ENCODE measurements around the gene MCF2L. TPM values are rescaled to one million over a fixed set of nuclear protein-coding genes. Genes with fewer than 3 reads are reported as not detected.

MCF2L gene
- polyA plus RNA-seq, 1 donor from 2014 or later: 88.0 TPM

- Histone ChIP-seq H3K9ac (ENCODE audit: low read length) (no peak overlapping the region), H3K27ac (ENCODE audit: low read length) (no peak overlapping the region)
Measured at GRCh38 chr13:113046883-113047244, 77.8 kb downstream of the MCF2L start.

GRCh38 chr13:113047587-113047986 is 78.6 kb downstream of the MCF2L start:
- Histone ChIP-seq H3K9me3 (ENCODE audit: low read length) (no peaks in the 10 kb centered on the region), H3K9ac (ENCODE audit: low read length) (no peak overlapping the region), H3K4me3 (ENCODE audit: low read length) (no peak overlapping the region), H3K4me2 (ENCODE audit: low read length) (no peak overlapping the region), H3K36me3 (ENCODE audit: insufficient read depth, low read length) (no peaks in the 10 kb centered on the region), H3K9me2 (ENCODE audit: insufficient read depth, low read length) (no peaks in the 10 kb centered on the region), H3K79me2 (replicated peaks; ENCODE audit: insufficient read depth, low read length) (no peaks in the 10 kb centered on the region), H3F3A (ENCODE audit: insufficient read depth, low read length, poor library complexity, severe bottlenecking) (no peaks in the 10 kb centered on the region), H3K27ac (ENCODE audit: low read length) (no peak overlapping the region), H4K20me1 (ENCODE audit: insufficient read depth) (no peaks in the 10 kb centered on the region), H3K27me3 (ENCODE audit: insufficient read depth, low read depth, low read length) (no peaks in the 10 kb centered on the region), H2AFZ (ENCODE audit: low read depth, low read length) (no peak overlapping the region)
- TF ChIP-seq TAF1 (IDR thresholded peaks at IDR 0.05; ENCODE audit: low read depth): no peak
- TF ChIP-seq MXI1 (conservative IDR thresholded peaks at IDR 0.05; ENCODE audit: poor library complexity, severe bottlenecking): no peak
- no peak for TF ChIP-seq POLR2AphosphoS5 (IDR thresholded peaks at IDR 0.05)
- TF ChIP-seq RAD21 (conservative IDR thresholded peaks at IDR 0.05): no peak
- TF ChIP-seq EZH2 (IDR thresholded peaks at IDR 0.05; ENCODE audit: borderline replicate concordance, insufficient read depth, low read length, poor library complexity, severe bottlenecking): no peak
- TF ChIP-seq SMC3 (conservative IDR thresholded peaks at IDR 0.05; ENCODE audit: poor library complexity): no peak
- TF ChIP-seq, protein P1, sequence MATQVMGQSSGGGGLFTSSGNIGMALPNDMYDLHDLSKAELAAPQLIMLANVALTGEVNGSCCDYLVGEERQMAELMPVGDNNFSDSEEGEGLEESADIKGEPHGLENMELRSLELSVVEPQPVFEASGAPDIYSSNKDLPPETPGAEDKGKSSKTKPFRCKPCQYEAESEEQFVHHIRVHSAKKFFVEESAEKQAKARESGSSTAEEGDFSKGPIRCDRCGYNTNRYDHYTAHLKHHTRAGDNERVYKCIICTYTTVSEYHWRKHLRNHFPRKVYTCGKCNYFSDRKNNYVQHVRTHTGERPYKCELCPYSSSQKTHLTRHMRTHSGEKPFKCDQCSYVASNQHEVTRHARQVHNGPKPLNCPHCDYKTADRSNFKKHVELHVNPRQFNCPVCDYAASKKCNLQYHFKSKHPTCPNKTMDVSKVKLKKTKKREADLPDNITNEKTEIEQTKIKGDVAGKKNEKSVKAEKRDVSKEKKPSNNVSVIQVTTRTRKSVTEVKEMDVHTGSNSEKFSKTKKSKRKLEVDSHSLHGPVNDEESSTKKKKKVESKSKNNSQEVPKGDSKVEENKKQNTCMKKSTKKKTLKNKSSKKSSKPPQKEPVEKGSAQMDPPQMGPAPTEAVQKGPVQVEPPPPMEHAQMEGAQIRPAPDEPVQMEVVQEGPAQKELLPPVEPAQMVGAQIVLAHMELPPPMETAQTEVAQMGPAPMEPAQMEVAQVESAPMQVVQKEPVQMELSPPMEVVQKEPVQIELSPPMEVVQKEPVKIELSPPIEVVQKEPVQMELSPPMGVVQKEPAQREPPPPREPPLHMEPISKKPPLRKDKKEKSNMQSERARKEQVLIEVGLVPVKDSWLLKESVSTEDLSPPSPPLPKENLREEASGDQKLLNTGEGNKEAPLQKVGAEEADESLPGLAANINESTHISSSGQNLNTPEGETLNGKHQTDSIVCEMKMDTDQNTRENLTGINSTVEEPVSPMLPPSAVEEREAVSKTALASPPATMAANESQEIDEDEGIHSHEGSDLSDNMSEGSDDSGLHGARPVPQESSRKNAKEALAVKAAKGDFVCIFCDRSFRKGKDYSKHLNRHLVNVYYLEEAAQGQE (IDR thresholded peaks at IDR 0.05; ENCODE audit: borderline replicate concordance): no peak
- no peak for TF ChIP-seq EP300 (conservative IDR thresholded peaks at IDR 0.05; ENCODE audit: poor library complexity, severe bottlenecking)
- TF ChIP-seq CTCF (IDR thresholded peaks at IDR 0.05; ENCODE audit: poor library complexity, severe bottlenecking): no peak

More at GRCh38 chr13:113046883-113047244, 77.8 kb downstream of the MCF2L start:
- no peaks in the 10 kb centered on the region for H3F3A ChIP-seq (ENCODE audit: insufficient read depth, low read length, poor library complexity, severe bottlenecking)
- no peak overlapping the region for H3K4me3 ChIP-seq (ENCODE audit: low read length)
- H3K4me2 ChIP-seq (ENCODE audit: low read length): no peak overlapping the region
- H4K20me1 ChIP-seq (ENCODE audit: insufficient read depth): no peaks in the 10 kb centered on the region
- no peaks in the 10 kb centered on the region for H3K9me2 ChIP-seq (ENCODE audit: insufficient read depth, low read length)
- no peaks in the 10 kb centered on the region for H3K27me3 ChIP-seq (ENCODE audit: insufficient read depth, low read depth, low read length)
- H2AFZ ChIP-seq (ENCODE audit: low read depth, low read length): no peak overlapping the region
- H3K36me3 ChIP-seq (ENCODE audit: insufficient read depth, low read length): no peaks in the 10 kb centered on the region
- no peaks in the 10 kb centered on the region for H3K9me3 ChIP-seq (ENCODE audit: low read length)
- no peaks in the 10 kb centered on the region for H3K79me2 ChIP-seq (replicated peaks; ENCODE audit: insufficient read depth, low read length)
- no peak for TF ChIP-seq TAF1 (IDR thresholded peaks at IDR 0.05; ENCODE audit: low read depth)
- TF ChIP-seq RAD21 (conservative IDR thresholded peaks at IDR 0.05): no peak
- TF ChIP-seq POLR2AphosphoS5 (IDR thresholded peaks at IDR 0.05): no peak
- TF ChIP-seq SMC3 (conservative IDR thresholded peaks at IDR 0.05; ENCODE audit: poor library complexity): no peak
- no peak for TF ChIP-seq CTCF (IDR thresholded peaks at IDR 0.05; ENCODE audit: poor library complexity, severe bottlenecking)
- TF ChIP-seq, protein P1 (IDR thresholded peaks at IDR 0.05; ENCODE audit: borderline replicate concordance): no peak
- TF ChIP-seq EP300 (conservative IDR thresholded peaks at IDR 0.05; ENCODE audit: poor library complexity, severe bottlenecking): no peak
- TF ChIP-seq EZH2 (IDR thresholded peaks at IDR 0.05; ENCODE audit: borderline replicate concordance, insufficient read depth, low read length, poor library complexity, severe bottlenecking): no peak

Data from neural cell (in vitro differentiated cells).